ENCODE results near the gene SLC28A3.

DNA sequence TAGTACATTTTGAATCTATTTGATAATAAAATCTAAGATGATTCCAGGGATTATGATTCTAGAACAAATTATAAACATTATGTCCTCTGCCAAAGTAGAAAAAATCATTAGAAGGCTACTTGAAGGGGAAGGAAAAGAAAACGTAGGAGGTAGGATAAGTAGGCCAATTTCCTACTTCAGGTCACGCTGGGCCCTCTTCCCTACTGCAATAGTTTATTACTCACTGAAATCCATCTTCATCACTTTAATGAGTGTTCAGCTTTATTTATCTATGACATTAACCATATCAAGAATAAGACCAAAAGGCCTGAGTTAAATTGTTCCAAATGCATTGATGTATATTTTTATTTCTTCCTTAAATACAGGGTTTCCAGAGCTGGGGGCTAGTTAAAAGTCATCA lies 21.6 kb downstream of the SLC28A3 start:
- TF ChIP-seq, protein P1, sequence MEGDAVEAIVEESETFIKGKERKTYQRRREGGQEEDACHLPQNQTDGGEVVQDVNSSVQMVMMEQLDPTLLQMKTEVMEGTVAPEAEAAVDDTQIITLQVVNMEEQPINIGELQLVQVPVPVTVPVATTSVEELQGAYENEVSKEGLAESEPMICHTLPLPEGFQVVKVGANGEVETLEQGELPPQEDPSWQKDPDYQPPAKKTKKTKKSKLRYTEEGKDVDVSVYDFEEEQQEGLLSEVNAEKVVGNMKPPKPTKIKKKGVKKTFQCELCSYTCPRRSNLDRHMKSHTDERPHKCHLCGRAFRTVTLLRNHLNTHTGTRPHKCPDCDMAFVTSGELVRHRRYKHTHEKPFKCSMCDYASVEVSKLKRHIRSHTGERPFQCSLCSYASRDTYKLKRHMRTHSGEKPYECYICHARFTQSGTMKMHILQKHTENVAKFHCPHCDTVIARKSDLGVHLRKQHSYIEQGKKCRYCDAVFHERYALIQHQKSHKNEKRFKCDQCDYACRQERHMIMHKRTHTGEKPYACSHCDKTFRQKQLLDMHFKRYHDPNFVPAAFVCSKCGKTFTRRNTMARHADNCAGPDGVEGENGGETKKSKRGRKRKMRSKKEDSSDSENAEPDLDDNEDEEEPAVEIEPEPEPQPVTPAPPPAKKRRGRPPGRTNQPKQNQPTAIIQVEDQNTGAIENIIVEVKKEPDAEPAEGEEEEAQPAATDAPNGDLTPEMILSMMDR (conservative IDR thresholded peaks at IDR 0.05; ENCODE audit: low read length) = no peak
- no peak for TF ChIP-seq EZH2phosphoT487 (IDR thresholded peaks at IDR 0.05; ENCODE audit: borderline replicate concordance, low read depth, low read length)
